BJ (cell line): ENCODE data around the gene DHFR. TPM values are rescaled to one million over a fixed set of nuclear protein-coding genes. Genes with fewer than 3 reads are reported as not detected.
"Not testable (repeated sequence)": the region's sequence is repeated elsewhere in the genome, so short reads cannot be mapped to it uniquely, and the experiment has no call there.

Source experiments
- CTCF ChIA-PET: fragments of 350-600 bp; formaldehyde crosslinking; extraction: SDS; loops from one replicate; lab custom pipeline; 2021; ENCODE audit warnings: antibody characterized with exemption, inconsistent platforms; lab: Yijun Ruan, JAX
- POLR2A ChIA-PET: fragments of 300-600 bp; sonication (Branson Sonifier 250); formaldehyde crosslinking; extraction: SDS; loops from one replicate; lab custom pipeline; 2021; ENCODE audit warnings: antibody characterized with exemption; lab: Charles Lee
- DNase-seq: peaks from one replicate; pipeline ENCODE4 v3.0.0-alpha.2; 2011; ENCODE audit warnings: low read depth
- H3K27me3 ChIP-seq: 2 replicates; pipeline ENCODE4 v1.6.0; 2011; ENCODE audit warnings: low read length; ENCODE audit not compliant: control insufficient read depth, insufficient read depth
- H3K36me3 ChIP-seq: 2 replicates; pipeline ENCODE4 v1.5.1; 2011; ENCODE audit warnings: low read length; ENCODE audit not compliant: control insufficient read depth, insufficient read depth
- H3K4me3 ChIP-seq: 2 replicates; pipeline ENCODE4 v1.5.1; 2011; ENCODE audit warnings: low read depth, mild to moderate bottlenecking, control low read depth, low read length
- polyA plus RNA-seq: library from polyadenylated mRNA; depleted of rRNA; stranded (reverse); fragments of >200 nt; gene quantifications from 2 replicates; pipeline ENCODE4 v1.2.3, GENCODE V29; 2011
- TF ChIP-seq, protein P1 (sequence below): IDR thresholded peaks from 2 replicates; pipeline ENCODE4 v1.5.1; 2011; ENCODE audit warnings: low read depth, mild to moderate bottlenecking, control low read depth, inconsistent platforms, low read length, moderate library complexity; ENCODE audit not compliant: insufficient read depth

Gene DHFR
- polyA plus RNA-seq, 1 experiment: 15.7 TPM

DNA sequence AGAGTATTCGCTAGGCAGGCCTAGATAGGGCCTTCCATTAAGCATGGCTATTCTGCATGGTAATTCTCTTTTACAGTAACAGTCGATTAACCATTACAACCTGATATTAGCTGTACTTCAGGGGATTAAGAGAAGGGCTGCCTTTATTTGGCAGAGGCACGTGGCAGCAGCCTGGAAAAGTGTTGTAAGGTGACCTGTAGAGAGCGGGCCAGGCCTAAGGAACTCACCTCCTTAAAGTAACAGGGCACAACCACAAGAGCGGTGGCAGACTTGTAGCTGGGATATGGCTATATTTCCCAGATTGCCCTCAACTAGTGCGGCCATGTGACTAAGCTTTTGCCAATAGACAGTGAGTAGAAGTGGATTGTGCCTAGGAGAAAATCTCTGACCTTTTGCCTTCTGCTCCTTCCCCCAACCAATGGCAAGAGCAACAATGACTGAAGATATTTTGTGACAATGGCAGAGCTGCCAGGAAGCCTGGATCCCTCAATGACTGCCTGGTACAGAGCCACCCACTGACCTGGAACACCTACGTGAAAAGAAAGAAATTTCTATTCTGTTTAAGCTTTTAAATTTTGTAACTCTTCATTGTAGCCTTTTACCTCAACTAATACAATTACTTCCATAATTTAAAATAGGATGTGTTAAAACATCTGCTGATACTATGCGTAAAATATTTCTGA lies 65.8 kb downstream of the DHFR start:
- Histone ChIP-seq H3K4me3 (no peak overlapping the region), H3K36me3 (no peaks in the 10 kb centered on the region), H3K27me3 (0 out of 2 replicates have a peak, but pooled peaks cover 2% of the 10 kb centered on the region)
- CTCF ChIA-PET: interaction anchor here (0.6 kb wide), 1 partner anchor 60 kb away, joined by 3 read pairs; no protein-coding TSS in a partner anchor
- TF ChIP-seq, protein P1, sequence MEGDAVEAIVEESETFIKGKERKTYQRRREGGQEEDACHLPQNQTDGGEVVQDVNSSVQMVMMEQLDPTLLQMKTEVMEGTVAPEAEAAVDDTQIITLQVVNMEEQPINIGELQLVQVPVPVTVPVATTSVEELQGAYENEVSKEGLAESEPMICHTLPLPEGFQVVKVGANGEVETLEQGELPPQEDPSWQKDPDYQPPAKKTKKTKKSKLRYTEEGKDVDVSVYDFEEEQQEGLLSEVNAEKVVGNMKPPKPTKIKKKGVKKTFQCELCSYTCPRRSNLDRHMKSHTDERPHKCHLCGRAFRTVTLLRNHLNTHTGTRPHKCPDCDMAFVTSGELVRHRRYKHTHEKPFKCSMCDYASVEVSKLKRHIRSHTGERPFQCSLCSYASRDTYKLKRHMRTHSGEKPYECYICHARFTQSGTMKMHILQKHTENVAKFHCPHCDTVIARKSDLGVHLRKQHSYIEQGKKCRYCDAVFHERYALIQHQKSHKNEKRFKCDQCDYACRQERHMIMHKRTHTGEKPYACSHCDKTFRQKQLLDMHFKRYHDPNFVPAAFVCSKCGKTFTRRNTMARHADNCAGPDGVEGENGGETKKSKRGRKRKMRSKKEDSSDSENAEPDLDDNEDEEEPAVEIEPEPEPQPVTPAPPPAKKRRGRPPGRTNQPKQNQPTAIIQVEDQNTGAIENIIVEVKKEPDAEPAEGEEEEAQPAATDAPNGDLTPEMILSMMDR: no peak
- DNase-seq: no peak
- POLR2A ChIA-PET: interaction anchor here (0.5 kb wide), 1 partner anchor 386 kb away, joined by 6 read pairs; no protein-coding TSS in a partner anchor

DNA sequence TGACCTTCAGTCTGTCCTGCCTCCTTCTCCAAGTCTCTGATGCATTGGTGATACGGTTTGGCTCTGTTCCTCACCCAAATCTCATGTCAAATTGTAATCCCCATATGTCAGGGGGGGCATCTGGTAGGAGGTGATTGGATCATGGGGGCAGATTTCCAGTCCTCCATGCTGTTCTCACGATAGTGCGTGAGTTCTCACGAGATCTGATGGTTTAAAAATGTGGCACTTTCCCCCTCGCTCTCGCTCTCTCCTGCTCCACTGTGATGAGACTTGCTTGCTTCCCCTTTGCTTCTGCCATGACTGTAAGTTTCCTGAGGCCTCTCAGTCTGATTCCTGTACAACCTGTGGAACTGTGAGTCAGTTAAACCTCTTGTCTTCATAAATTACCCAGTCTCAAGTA lies 70.0 kb downstream of the DHFR start:
- H3K36me3 ChIP-seq: no peaks in the 10 kb centered on the region
- no peak for DNase-seq
- CTCF ChIA-PET: no interaction called here
- H3K4me3 ChIP-seq: no peak overlapping the region
- 0 out of 2 replicates have a peak, but pooled peaks cover 2% of the 10 kb centered on the region for H3K27me3 ChIP-seq
- TF ChIP-seq, protein P1: no peak
- POLR2A ChIA-PET: interaction anchor here (0.7 kb wide), 1 partner anchor 267 kb away, joined by 4 read pairs; no protein-coding TSS in a partner anchor

- CTCF ChIA-PET, H3K27me3 ChIP-seq, POLR2A ChIA-PET, DNase-seq, H3K4me3 ChIP-seq, H3K36me3 ChIP-seq: not testable (repeated sequence)
Observed at GRCh38 chr5:80580291-80580690, 74.5 kb downstream of the DHFR start.

DNA sequence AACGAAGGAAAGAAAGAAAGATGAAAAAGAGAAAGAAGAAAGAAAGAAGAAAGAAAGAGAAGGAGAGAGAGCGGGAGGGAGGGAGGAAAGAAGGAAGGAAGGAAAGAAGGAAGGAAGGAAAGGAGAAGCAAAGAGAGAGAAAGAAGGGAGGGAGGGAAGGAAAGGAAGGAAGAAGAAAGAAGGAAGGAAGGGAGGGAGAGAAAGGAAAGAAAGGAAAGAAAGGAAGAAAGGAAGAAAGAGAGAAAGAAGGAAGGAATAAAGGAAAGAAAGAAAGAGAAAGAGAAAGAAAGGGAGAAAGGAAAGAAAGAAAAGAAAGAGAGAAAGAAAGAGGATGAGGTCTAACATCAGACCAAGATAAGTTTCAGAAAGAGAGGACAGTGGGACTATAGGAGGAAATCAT lies 75.7 kb downstream of the DHFR start:
- DNase-seq: no peak
- CTCF ChIA-PET: no interaction called here
- POLR2A ChIA-PET: no interaction called here
- no peaks in the 10 kb centered on the region for H3K36me3 ChIP-seq
- TF ChIP-seq, protein P1: no peak
- H3K4me3 ChIP-seq: no peak overlapping the region
- no peaks in the 10 kb centered on the region; the same call in 1 of the 2 replicates for H3K27me3 ChIP-seq

DNA sequence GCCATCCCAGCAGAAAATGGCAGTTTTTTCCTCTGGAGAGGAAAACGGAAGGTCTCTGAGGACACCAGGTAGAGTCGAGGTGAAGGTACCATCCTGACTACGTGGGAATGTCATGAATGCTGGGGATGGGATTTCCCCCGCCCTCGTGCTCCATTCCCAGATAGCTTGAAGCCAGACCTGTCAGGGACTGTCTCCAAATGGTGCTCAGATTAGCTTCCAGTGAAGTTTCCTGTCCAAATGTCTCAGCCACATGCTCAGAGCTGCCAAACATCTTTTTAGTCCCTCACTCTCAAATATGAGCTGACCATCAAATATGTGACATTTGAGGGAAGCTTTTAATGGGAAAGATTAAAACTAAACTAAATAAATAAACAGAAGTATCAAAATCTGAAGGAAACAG lies 77.1 kb downstream of the DHFR start:
- TF ChIP-seq, protein P1: no peak
- Histone ChIP-seq H3K27me3 (no peaks in the 10 kb centered on the region; the same call in 1 of the 2 replicates), H3K4me3 (no peak overlapping the region), H3K36me3 (no peaks in the 10 kb centered on the region)
- DNase-seq: no peak
- ChIA-PET POLR2A (no interaction called here), CTCF (interaction anchor here (0.7 kb wide), 1 partner anchor 499 kb away, joined by 3 read pairs; no protein-coding TSS in a partner anchor)
